Measurements from ENCODE around the gene TNS4.

DNA sequence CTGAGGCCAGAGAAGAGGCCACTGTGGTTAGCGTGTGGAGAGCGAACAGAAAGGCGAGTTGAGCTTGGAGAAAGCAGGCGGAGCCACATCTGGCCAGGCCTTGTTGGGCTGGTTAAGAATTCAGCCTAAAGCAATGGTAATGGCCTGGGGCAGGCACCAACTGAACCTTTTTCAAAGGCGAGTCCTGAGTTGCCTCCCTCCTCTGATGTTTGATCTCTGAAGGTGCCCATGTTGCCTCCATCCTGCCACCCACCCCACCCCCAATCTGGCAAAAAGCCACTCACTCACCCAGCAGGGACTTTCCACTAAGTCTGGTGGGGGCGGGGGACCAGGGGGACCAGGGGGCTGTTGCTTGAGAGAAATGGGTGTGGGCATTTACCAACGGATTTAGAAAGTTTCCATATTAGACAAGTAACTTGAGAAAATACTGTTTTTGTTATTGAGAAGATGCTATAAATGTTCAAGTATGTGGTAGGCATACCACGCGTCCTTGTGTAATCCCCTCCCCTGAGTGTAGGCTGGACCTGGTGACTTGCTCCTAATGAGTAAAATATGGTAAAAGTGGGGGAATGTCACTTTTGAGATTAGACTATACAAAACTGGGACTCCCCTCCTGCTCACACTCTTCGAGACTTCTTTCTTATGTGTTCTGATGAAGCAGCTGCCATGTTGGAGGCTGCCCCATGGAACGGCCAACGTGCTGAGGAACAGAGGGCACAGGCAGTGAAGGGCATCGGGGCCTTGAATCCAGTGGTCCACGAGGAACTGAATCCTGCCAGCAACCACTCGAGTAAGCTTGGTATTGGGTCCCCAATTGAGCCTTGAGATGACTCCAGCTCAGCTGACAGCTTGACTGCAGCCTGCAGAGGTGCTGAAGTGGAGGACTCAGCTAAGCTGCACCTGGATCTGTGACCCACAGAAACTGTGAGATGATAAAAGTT lies 29.9 kb upstream of the TNS4 start:
- TF ChIP-seq, protein P1, sequence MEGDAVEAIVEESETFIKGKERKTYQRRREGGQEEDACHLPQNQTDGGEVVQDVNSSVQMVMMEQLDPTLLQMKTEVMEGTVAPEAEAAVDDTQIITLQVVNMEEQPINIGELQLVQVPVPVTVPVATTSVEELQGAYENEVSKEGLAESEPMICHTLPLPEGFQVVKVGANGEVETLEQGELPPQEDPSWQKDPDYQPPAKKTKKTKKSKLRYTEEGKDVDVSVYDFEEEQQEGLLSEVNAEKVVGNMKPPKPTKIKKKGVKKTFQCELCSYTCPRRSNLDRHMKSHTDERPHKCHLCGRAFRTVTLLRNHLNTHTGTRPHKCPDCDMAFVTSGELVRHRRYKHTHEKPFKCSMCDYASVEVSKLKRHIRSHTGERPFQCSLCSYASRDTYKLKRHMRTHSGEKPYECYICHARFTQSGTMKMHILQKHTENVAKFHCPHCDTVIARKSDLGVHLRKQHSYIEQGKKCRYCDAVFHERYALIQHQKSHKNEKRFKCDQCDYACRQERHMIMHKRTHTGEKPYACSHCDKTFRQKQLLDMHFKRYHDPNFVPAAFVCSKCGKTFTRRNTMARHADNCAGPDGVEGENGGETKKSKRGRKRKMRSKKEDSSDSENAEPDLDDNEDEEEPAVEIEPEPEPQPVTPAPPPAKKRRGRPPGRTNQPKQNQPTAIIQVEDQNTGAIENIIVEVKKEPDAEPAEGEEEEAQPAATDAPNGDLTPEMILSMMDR (IDR thresholded peaks at IDR 0.05): no peak
- no peak for TF ChIP-seq POLR2A (IDR thresholded peaks at IDR 0.05)

Measured in lower leg skin (tissue), 3 donors.